ENCODE data around the gene NR2E1. TPM values are rescaled to one million over a fixed set of nuclear protein-coding genes. Genes with fewer than 3 reads are reported as not detected.

The NR2E1 gene
- total RNA-seq, 1 donor from 2014 or later, result not detected

- Mint-ChIP-seq H3K4me1 (ENCODE audit: low read depth, unreplicated experiment) (peaks cover 15% of the 10 kb centered on the region), H3K4me3 (ENCODE audit: unreplicated experiment) (no peak overlapping the region), H3K36me3 (ENCODE audit: low read depth, unreplicated experiment) (peaks cover 2% of the 10 kb centered on the region), H3K9me3 (ENCODE audit: unreplicated experiment) (peaks cover 24% of the 10 kb centered on the region), H3K27ac (ENCODE audit: unreplicated experiment) (peak overlapping the region; percentile 53), H3K27me3 (ENCODE audit: low read depth, unreplicated experiment) (peaks cover 83% of the 10 kb centered on the region)
- TF ChIP-seq CTCF (IDR thresholded peaks at IDR 0.05; ENCODE audit: insufficient read depth, low read depth, low read length) (no peak), EZH2 (IDR thresholded peaks at IDR 0.05; ENCODE audit: insufficient read depth, low read length) (no peak)
- Histone ChIP-seq H3K4me2 (ENCODE audit: low read length) (peak overlapping the region; percentile 23), H3K27me3 (ENCODE audit: insufficient read depth, low read length) (peaks cover 84% of the 10 kb centered on the region), H3K4me3 (ENCODE audit: insufficient read depth, low read depth, low read length) (no peak overlapping the region), H2AFZ (ENCODE audit: low read depth, low read length) (peak overlapping the region; percentile 5), H3K4me1 (ENCODE audit: insufficient read depth, low read length) (peaks cover 13% of the 10 kb centered on the region), H4K20me1 (ENCODE audit: insufficient read depth, low read length) (peaks cover 4% of the 10 kb centered on the region), H3K79me2 (ENCODE audit: insufficient read depth, low read length) (no peaks in the 10 kb centered on the region), H3K9ac (ENCODE audit: low read length) (no peak overlapping the region), H3K27ac (ENCODE audit: low read depth, low read length) (no peak overlapping the region), H3K36me3 (ENCODE audit: insufficient read depth, low read length) (no peaks in the 10 kb centered on the region), H3K9me3 (ENCODE audit: insufficient read depth, low read depth, low read length) (no peaks in the 10 kb centered on the region)
- DNase-seq (ENCODE audit: low read depth), result no peak
- no peak for FAIRE-seq
Measured at GRCh38 chr6:108120311-108120710, 45.5 kb upstream of the NR2E1 start.

- Histone ChIP-seq H2AFZ (ENCODE audit: low read depth, low read length) (no peak overlapping the region), H3K9me3 (ENCODE audit: insufficient read depth, low read depth, low read length) (no peaks in the 10 kb centered on the region), H3K79me2 (ENCODE audit: insufficient read depth, low read length) (no peaks in the 10 kb centered on the region), H3K36me3 (ENCODE audit: insufficient read depth, low read length) (no peaks in the 10 kb centered on the region), H3K9ac (ENCODE audit: low read length) (no peak overlapping the region), H3K4me2 (ENCODE audit: low read length) (no peak overlapping the region), H4K20me1 (ENCODE audit: insufficient read depth, low read length) (peaks cover 4% of the 10 kb centered on the region), H3K27me3 (ENCODE audit: insufficient read depth, low read length) (peaks cover 80% of the 10 kb centered on the region), H3K27ac (ENCODE audit: low read depth, low read length) (no peak overlapping the region), H3K4me1 (ENCODE audit: insufficient read depth, low read length) (peaks cover 13% of the 10 kb centered on the region), H3K4me3 (ENCODE audit: insufficient read depth, low read depth, low read length) (no peak overlapping the region)
- peaks cover 2% of the 10 kb centered on the region for H3K36me3 Mint-ChIP-seq (ENCODE audit: low read depth, unreplicated experiment)
- H3K27ac Mint-ChIP-seq (ENCODE audit: unreplicated experiment), result no peak overlapping the region
- peaks cover 15% of the 10 kb centered on the region for H3K4me1 Mint-ChIP-seq (ENCODE audit: low read depth, unreplicated experiment)
- FAIRE-seq, result no peak
- peaks cover 83% of the 10 kb centered on the region for H3K27me3 Mint-ChIP-seq (ENCODE audit: low read depth, unreplicated experiment)
- H3K4me3 Mint-ChIP-seq (ENCODE audit: unreplicated experiment), result no peak overlapping the region
- peaks cover 19% of the 10 kb centered on the region for H3K9me3 Mint-ChIP-seq (ENCODE audit: unreplicated experiment)
- TF ChIP-seq CTCF (IDR thresholded peaks at IDR 0.05; ENCODE audit: insufficient read depth, low read depth, low read length) (no peak), EZH2 (IDR thresholded peaks at IDR 0.05; ENCODE audit: insufficient read depth, low read length) (no peak)
- DNase-seq (ENCODE audit: low read depth), result no peak
Measured at GRCh38 chr6:108121612-108122011, 44.2 kb upstream of the NR2E1 start.

GRCh38 chr6:108123481-108123929 lies 42.3 kb upstream of the NR2E1 start:
- Histone ChIP-seq H3K9ac (ENCODE audit: low read length) (no peak overlapping the region), H3K4me2 (ENCODE audit: low read length) (no peak overlapping the region), H3K4me3 (ENCODE audit: insufficient read depth, low read depth, low read length) (no peak overlapping the region), H3K36me3 (ENCODE audit: insufficient read depth, low read length) (no peaks in the 10 kb centered on the region), H3K27ac (ENCODE audit: low read depth, low read length) (no peak overlapping the region), H3K79me2 (ENCODE audit: insufficient read depth, low read length) (no peaks in the 10 kb centered on the region), H3K9me3 (ENCODE audit: insufficient read depth, low read depth, low read length) (no peaks in the 10 kb centered on the region), H2AFZ (ENCODE audit: low read depth, low read length) (no peak overlapping the region), H3K4me1 (ENCODE audit: insufficient read depth, low read length) (peaks cover 13% of the 10 kb centered on the region), H3K27me3 (ENCODE audit: insufficient read depth, low read length) (peaks cover 75% of the 10 kb centered on the region), H4K20me1 (ENCODE audit: insufficient read depth, low read length) (no peaks in the 10 kb centered on the region)
- TF ChIP-seq CTCF (IDR thresholded peaks at IDR 0.05; ENCODE audit: insufficient read depth, low read depth, low read length) (no peak), EZH2 (IDR thresholded peaks at IDR 0.05; ENCODE audit: insufficient read depth, low read length) (peak; percentile 14)
- DNase-seq (ENCODE audit: low read depth) (no peak), FAIRE-seq (no peak)
- Mint-ChIP-seq H3K27ac (ENCODE audit: unreplicated experiment) (no peak overlapping the region), H3K9me3 (ENCODE audit: unreplicated experiment) (peaks cover 16% of the 10 kb centered on the region), H3K36me3 (ENCODE audit: low read depth, unreplicated experiment) (no peaks in the 10 kb centered on the region), H3K27me3 (ENCODE audit: low read depth, unreplicated experiment) (peaks cover 84% of the 10 kb centered on the region), H3K4me1 (ENCODE audit: low read depth, unreplicated experiment) (peaks cover 10% of the 10 kb centered on the region), H3K4me3 (ENCODE audit: unreplicated experiment) (no peak overlapping the region)
